Stimulated activated CD4-positive, alpha-beta T cell treated with anti-CD3 and anti-CD28 coated beads, Interleukin-4, amount 100 ng/mL, for 24 hours (primary cell): Measurements from ENCODE around the gene IL1RAPL2.
"Not testable (repeated sequence)": the region's sequence is repeated elsewhere in the genome, so short reads cannot be mapped to it uniquely, and the experiment has no call there.

ENCODE experiments used
- DNase-seq: peaks from one replicate; pipeline ENCODE4 v3.0.0-alpha.2; 2020

IL1RAPL2 gene

DNA sequence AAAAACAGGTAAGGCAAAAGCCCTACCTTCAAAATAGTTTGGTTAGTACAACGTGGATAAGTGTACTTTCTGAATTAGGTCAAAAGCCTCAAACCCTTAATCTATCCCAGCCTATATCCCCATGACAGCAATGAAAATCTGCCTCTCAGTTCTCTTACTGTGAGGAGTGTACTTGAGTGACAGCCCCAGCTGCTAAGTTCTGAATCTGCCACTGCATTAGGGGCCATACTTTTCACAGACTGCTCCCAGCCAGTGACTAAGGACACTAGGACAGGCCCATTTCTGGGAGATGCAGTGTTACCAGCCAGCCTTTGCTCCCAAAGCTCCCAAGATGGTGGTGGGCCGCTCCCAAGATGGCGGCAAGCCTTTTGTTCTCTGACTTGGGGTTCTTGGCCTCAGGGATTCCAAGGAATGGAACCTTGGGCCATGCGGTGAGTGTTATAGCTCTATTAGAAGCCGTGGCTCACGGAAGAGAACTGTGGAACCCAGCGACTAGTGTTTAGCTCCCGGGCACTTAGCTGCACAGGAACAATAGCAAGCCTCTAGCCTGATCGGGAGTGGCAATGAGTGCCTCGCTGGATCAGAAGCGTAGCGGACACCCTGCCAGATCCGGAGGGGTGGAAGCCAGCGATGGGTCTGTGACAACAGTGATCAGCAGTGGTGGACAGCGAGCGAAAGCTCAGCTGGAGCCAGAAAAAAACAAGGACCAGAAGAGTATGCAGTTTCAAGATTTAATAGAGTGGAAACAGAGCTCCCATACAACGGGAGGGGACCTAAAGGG is 1080.8 kb downstream of the IL1RAPL2 start:
- DNase-seq, result no peak

DNA sequence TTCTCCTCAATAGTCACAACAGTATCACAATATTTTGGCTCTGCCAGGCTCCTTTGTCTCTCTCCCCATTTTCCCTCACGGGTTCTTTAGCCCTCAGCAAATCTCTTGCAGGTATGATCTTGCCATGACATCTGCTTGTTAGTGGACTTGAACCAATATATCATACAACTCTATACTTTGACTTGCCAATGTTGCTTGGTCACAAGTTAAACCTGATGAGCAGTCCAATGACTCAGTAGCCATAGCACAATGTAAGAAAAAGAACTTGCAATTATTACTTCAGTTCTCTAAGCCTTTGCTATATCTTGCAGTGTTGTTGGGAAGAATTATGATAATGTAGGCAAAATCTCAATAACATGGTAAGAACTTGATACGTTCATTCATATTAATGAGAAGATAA is 1081.8 kb downstream of the IL1RAPL2 start:
- DNase-seq, result no peak

DNA sequence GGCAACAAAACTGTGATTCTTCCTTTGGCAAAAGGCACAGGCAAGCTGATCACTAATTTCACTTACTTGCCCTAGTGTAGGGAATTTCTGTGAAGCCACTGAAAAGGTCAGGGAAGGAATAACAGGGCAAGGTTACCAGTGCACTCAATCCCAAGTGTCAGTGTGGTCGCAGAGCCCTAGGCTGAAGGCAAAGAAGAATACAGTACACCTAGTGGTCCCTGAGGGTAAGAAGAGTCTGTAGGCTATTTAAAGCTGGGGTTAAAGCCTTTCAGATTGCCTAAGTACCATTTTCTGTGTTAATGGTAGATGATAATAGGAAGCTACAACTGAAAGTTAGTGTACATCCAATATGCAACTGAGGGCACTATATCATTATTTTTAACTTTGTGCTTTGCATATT is 1082.7 kb downstream of the IL1RAPL2 start:
- DNase-seq, result no peak

DNA sequence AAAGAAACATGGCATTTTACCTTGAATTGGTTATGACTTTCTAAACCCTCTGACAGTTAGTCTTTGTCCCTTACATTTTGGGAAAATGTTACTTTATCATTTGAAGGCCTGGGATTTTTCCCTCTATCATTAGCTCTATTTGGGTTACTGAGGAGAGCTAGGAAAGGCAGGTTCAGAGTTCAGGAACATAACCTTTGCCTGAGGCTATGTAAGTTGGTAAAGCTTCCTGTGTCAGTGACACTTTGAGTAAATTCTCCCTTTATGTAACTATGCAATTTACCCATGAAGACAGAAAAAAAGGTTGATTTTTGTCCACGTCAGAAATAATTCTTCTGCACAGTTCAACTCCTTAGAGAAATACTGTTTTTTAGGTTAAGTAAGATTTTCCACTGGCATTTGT is 1084.6 kb downstream of the IL1RAPL2 start:
- no peak for DNase-seq

DNA sequence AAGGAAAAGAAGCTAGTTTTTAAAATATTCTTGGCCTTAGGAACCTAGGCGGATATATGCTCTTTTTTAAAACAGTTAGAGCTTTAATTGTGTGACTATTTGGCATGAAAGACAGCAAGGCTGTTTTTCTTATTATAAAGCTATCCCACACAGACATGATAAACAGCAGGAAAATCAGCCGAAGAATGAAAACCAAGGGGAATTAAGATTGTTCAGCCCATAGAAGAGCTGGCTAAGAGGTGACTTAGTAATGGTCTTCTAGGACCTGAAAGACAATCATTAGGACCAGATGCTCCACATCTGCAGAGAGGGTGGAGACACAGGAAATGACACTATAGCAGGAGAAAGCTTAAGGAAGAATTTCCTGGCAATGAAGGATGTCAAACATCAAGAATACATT is 1085.0 kb downstream of the IL1RAPL2 start:
- DNase-seq, result no peak

DNA sequence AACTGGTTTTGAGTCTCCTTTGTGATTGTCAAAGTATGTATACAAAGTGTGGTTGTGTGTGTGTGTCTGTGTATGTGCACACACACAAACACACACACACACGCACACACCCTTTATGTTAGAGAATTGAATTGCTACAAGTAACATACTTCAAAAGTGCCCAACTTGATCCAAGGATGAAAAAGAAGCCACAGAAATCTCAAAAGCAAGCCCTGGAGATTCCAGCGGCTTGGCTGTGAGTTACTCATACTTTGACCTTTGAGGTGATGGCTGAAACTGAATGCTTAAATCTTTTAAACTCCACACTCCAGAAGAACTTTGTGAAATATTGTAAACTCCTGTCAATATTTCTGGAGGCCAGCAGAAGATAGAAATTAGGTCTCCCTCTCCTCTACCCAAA is 1087.9 kb downstream of the IL1RAPL2 start:
- no peak for DNase-seq

DNA sequence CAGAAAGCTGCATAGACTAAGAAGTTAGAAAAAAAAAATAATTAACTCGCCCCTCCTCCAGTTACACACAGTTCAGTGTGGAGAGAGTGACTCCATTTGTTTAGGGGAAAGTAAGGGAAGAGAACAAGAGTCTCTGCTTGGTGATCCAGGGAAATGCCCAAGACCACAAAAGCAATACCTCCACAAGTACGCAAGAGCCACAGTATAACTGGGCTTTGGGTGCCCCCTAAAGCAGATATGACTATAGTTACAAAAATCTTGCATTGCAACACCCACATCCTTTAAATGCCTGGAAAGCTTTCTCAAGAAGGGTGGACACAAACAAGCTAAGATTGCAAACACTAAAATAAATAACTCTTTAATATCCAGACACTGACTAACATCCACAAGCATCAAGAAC is 1092.1 kb downstream of the IL1RAPL2 start:
- DNase-seq, result no peak

DNA sequence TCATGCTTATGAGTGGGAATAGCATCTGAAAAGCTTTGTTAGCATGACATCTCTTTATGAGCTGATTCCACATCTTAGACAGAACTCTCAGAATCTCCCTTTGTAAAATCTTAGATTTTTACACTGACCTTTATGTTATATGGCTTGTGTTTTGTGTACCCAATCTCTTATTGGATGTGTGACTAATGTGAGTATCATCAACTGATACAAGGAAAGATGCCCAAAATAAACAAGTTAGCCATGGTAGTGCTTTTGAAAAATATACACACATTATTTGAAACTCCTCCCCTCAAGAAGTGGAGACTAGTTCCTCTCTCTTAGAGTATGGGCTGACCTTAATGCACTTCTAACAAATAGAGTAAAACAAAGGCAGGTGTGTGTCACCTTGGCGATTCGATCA is 1096.2 kb downstream of the IL1RAPL2 start:
- no peak for DNase-seq

DNA sequence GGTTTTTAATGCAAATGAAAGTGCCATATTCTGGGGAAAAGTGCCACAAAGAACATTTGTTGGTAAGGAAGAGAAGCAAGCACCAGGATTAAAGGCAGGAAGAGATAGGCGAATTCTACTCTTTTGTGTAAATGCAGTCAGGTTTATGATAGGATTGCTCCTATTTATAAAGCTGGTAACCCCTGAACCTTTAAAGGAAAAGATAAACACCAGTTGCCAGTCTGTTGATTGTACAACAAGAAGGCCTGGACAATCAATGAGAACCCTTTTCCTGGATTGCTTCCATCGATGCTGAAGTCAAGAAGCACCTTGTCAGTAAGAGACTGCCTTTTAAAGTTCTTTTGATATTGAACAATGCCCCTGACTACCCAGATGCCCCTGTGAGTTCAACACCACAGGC is 1098.2 kb downstream of the IL1RAPL2 start:
- DNase-seq, result no peak

DNA sequence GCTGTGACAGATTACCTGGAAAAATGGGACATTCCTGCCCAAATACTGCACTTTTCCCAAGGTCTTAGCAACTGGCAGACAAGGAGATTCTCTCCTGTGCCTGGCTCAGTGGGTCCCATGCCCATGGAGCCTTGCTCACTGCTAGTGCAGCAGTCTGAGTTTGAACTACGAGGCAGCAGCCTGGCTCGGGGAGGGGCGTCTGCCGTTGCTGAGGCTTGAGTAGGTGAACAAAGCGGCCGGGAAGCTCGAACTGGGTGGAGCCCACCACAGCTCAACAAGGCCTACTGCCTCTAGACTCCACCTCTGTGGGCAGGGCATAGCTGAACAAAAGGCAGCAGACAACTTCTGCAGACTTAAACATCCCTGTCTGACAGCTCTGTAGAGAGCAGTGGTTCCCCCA is 1118.3 kb downstream of the IL1RAPL2 start:
- not testable (repeated sequence) for DNase-seq

DNA sequence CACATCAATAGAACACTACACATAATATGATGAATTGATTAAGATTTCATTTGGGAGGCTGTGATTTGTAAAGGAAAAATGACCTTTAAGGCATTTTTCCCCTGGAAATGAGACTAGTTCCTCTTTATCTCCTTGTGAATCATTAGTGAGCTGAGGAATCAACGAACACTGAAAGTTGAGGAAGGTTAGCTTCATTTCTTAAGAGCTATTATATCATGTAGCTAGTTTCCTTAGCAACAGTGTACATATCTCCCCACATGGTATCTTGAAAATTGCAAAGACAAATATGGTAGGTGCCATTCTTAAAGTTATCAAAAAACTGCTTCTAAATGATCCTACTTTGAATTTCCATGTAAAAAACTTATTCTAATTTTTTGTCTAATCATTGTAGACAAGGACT is 1128.8 kb downstream of the IL1RAPL2 start:
- no peak for DNase-seq

DNA sequence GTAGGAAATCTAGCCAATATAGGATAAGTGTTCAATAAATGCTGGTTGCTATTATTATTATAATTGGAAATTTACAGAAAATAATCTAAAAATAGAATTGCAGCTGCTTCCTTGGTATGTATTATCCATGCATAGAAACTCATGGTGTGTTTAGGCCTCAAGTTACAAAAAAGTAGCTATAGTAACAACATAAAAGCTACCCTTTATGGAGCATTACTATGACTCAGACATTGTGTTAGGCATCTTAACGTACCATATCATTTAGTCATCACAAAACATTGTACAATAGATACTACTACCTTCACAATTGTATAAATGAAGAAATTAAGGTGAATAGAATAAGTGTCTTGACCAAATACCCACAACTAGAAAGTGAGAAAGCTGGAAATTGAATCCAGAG is 1129.5 kb downstream of the IL1RAPL2 start:
- DNase-seq, result no peak

DNA sequence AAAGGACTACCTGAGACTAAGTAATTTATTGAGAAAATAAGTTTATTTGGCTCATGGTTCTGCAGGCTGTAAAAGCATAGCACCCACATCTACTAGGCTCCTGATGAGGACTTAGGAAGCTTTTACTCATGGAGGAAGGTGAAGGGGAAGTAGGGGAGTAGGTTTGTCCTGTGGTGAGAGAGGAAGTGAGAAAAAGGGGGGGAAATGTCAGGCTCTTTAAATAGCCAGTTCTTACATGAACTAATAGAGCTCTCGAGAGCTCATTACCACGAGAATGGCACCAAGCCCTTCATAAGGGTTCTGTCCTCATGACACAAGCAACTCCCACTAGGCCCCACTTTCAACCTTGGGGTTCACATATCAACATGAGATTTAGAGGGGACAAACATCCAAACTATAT is 1130.9 kb downstream of the IL1RAPL2 start:
- DNase-seq, result no peak

DNA sequence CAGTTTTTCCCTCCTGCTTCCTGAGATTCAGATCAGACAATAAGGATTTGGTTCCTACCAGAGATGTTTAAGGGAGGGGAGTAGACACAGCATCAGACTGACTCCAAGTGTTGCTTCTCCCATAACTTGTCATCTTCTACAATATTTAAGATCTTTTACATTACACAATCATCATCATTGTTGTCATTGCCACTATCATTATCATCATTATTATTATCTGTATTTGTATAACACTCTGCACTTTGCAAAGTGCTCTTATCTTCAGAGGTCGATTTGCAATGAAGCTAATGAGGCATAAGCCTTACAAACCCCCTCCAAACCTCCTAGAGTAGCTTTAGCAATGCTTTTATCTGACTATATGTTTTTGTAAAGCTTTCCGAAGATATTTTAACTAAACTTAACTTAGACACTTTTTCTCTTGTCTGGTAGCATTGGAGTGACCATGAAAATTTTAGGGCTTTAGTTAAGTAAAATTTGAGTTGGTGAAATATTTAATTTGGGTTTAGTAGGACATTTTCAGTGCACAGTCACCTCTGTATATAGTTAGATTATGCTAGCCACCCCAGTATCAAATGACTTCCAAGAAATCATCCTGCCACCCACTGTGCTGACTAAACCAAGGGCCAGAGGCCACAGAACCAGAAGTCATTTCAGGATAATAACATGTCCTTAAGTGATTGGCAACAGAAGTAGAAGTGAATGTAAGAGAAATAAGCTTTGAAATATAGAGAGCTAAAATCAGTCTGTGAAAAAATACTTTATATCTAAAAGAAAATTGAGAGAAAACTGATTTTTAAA is 1132.2 kb downstream of the IL1RAPL2 start:
- DNase-seq, result no peak

DNA sequence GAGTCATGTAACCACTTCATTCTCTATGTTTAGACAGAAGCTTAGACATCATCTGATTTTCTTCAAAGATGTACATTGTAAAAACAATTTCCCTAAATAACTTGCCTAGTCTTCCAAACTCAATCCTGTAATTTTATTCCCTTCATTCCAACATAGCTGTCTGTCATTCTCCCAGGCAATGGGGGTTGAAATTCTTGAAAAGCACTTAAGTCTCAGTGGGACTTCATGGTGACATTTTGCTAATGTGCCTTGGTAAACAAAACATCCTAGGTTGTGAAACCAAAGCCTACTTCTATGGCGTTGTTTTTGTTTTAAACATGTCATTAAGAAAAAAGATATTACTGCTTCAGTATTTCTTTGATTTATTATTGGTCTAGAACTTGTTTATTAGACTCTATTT is 1134.3 kb downstream of the IL1RAPL2 start:
- no peak for DNase-seq

DNA sequence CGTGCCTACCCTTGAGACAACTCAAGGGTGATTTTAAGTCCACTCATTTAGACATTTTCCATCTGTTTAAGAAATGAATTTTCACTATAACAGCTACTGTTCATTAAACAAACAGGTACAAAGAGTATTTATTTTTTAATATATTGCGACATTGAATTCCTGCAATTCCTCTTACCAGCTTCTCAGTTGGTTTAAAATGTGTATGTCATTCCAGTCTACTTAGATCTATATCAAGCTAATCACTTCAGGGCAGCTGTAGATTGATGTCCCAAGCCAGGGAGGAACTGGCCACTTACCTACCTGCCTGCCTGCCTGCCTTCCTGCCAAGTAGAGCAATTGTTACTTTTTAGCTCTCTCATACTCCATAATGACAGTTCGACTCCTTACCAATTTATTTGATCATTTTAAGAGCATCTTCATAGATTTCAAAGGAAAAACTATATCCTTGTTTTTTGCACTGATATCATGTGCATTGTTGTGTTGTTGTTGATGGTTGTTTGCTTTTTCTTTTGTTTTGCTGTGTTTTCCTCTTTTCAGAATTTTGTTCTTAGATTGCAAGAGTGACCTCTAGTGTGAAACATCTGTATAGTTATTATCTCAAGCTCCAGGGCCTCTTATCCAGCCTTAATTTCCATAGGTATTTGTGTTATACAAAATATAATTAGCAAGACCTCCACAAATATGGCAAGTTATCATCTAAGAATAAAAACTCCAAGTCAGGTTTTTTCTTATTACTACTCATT is 1135.5 kb downstream of the IL1RAPL2 start:
- no peak for DNase-seq

DNA sequence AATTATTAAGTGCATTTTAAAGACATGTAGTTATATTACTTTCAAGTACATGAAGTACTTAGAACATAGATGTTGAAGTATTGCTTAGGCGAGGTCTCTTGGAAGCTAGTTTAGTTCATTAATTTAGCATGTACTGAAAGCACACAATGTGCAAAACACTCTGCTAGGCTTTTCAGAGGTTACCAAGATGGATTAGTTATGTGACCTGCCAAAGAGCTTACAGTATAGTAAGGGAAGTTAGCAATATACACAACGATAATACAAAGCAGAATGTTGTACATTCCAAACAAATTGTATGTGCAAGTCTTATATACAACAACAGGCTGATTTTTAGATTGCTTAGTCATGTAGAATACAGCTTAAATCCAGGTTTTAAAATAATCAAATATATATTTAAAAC is 1137.9 kb downstream of the IL1RAPL2 start:
- no peak for DNase-seq

DNA sequence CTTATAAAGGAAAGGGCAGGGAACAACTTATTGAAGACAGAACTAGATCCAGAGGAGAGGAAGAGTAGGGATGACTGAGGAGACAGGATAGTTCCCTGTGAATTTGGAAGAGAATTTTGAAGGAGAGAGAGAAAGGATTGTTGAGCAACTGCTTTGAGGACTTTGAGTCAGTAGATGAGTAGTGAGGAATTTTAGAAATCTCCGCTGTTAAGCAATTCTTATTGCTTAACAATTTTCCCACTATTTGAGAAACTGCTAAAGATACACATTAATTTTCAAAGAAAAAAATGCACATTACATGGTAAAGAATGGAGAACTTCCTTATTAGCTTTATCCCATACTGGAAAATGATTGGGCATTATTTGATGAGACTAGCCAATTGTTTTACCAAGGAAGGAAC is 1140.0 kb downstream of the IL1RAPL2 start:
- DNase-seq, result no peak

DNA sequence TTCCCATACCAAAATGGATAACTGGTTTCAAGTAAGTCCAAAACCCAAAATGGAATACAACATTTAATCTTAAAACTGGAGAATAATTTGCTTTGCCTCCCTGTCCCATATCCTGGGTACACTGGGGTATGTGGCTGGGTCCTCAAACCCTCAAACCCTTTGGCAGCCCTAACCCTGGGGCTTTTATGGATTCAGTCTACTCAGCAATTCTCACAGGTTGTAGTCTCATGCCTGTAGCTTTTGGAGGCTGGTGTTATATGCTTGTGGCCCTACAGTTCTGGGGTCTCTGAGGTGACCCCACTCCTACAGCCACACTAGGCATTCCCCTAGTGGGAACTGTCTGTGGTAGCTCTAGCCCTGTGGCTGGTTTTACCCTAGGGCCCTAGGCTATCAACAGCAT is 1145.8 kb downstream of the IL1RAPL2 start:
- no peak for DNase-seq

DNA sequence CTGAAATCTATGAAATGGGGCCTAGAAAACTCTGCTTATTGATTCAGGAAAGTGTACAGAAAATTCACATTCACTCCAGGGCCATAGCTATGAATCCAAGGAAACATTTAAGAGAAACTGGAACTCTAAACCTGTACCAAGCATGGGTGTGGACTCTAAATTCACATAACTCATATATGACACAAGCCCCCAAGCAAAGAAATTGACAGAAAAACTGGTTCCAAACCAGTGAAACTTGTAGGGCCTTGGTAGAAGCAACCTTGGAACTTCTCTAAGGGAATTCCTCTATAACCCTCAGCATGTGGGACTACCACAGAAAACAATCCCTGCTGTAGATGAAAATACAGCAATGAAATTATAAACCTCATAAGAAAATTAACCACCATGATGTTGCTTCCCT is 1149.7 kb downstream of the IL1RAPL2 start:
- DNase-seq, result no peak

DNA sequence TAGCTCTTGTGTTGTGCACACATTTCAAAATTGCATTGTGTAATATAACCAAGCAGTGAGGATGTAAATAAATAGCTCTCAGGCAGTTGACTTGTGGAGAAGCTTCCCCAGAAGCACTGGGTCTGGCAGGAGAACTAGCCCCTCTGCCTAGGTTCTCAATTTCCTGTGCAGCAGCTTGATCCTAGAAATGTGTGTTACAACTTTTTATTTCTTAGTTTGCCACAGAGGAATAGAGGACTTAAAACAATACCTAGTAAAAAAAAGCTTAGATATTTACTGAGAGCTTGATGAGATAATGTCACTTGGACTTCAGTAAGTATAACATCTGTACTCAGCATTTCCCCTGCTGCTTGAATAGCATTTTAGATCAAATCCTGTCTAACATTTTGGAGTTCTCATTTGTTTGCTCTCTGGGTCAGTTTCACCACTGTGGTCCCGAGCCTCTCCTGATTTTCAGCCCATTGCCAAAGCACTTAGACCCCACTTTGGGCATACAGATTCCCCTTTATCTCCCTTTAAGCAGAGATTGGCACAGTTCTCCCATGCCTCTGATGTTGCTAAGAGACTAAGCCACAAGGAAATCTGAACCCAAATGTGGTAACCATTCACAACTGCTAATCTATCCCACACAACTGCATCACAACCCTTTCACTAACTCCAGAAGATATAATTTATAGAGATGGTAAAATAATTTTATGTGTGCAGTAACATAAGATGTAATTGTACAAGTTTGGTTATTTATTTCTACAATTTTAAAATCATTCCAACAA is 1158.2 kb downstream of the IL1RAPL2 start:
- DNase-seq, result no peak

DNA sequence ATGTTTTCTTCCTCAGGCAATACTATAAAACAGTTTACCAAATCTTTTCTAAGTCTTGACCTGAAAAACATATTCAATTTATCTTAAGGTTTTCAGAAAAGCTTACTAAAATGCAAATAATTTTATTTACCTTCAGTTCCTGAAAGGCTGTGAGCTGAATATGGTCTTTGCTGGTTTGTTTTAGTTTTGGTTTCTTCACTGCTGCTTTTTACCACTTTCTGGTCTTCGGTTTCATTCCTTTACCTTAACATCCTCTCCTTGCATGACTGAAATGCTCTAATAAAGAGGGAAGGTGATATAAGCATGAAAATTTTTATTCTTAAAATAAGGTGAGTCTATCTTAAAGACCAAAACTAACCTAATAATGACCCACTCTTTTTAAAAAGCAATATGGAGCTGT is 1159.2 kb downstream of the IL1RAPL2 start:
- no peak for DNase-seq

DNA sequence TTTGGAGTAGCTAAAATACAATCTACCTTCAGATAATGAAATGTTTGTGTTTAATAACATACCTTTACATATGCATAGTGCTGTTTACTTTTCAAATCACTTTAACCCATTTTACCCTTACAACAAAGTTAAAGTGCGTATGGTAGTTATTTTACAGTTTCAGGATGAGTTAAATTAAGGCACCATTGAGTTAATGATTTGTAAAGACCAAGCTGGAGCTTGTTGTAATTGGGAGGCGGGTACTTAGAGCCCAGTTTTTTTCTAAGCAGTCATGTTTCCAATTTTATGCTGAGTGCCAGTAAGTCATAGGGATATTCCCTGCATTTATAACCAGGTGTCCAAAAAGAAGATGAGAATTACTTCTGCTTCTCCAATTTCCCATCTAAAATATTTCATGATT is 1172.2 kb downstream of the IL1RAPL2 start:
- no peak for DNase-seq
